GM04504 (cell line): ENCODE results near the gene BLNK.

Experiments
- DNase-seq: peaks from one replicate; pipeline ENCODE4 v3.0.0-alpha.2; 2012; ENCODE audit warnings: low read depth

BLNK gene

DNA sequence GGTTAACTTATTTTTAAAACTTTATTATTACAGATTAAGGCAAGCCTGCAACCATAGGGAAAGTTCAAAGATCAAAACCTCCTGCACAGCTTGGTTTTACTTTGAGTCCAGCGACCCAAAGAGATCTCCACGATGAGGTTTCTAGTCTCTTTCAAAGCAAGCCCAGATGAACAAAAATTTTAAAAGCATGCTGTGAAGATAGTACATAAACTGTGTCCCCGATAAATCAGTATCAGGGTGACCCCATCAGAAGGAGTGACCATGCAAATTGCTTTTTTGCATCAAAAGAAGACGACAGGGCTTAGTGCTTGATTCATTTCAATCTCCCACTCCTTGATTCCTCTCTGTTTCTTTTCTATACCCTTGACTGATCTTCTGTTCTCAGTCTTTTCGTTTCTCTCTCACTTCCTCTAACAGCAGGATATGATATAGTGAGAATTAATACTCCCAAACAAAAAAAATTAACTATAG lies 16.8 kb upstream of the BLNK start:
- DNase-seq, result no peak

DNA sequence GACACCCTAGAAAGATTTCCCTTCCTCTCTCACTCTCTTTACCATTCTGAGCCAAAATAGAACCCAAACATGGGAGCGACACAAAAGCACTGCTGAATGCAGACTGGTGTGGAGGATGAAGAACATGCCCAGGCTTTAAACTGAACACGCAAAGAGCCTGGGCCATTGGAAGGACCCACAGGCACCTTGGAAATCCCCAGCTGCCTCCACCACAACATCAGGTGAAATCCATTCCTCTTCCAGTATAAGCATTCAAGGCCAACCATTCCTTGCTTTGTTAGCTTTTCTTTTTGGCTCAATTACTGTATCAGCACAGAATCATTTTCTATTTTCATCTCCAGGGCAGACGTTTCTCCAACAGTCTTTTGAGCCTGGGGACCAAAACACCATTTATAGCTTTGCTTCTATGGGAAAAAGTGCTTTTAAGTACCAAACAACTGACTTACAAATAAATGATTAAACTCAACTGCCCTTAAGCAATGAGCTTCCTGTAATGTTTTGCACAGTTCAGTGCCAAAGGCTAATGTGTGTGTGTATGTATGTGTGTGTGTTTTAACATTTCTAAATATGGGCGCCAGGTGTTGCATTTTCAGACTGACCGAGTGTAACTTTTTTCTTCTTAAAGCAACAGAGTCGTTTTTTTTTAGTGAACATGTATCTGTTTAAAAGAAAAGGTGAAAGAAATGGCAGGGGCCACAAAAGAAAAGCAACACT lies 16.2 kb upstream of the BLNK start:
- DNase-seq, result no peak

DNA sequence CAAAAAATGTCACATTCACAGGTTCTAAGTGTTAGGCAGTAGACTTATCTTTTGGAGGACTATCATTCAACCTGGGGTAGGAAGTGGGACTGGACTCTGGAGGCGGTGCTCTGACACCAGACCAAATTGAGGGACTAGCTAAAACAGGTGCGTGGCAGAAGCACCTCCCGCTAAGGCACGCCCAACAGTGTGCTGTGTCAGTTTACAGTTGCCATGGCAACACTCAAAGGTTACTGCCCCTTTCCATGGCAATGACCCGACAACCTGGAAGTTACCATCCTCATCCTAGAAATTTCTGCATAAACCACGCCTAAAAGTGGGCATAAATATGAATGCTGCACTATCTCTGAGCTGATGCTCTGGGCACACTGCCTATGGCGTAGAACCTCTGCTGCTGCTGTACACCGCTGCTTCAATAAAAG lies 14.0 kb upstream of the BLNK start:
- no peak for DNase-seq

DNA sequence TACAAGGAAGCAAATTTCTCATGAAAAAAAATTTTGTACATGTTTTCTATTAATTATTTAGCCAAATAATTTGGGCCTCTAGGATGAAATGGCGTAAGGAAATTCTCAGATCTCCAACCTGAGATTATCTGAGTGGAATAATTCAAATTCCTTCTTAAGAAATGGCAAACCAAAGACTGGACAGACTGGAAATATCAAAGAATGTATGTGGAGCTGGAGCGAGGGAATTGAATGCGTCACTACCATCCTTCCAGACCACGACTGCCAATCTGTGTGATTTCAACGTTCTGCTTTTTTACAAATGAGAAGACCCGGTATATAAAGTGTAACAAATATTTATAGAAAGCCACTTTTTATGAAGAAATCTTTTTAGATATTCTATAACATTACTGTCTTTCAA lies 12.4 kb upstream of the BLNK start:
- DNase-seq, result no peak

DNA sequence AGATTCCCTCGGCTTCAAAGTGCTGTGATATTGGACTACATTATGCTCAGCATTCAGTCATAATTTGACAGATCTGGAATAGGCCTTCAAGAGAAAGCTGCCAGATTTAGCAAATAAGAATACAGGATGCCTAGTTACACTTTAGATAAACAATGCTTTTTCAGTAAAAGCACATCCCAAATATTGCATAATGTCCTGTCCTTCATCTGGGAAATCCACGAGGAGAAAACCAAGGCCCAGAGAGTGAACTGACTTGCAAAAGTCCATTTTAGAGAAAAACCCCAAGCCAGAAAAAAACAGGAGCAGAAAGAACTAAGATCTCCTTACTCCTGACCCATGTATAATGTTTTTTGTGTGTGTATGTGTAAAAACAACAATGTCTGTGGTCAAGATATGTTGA lies 12.0 kb upstream of the BLNK start:
- no peak for DNase-seq

DNA sequence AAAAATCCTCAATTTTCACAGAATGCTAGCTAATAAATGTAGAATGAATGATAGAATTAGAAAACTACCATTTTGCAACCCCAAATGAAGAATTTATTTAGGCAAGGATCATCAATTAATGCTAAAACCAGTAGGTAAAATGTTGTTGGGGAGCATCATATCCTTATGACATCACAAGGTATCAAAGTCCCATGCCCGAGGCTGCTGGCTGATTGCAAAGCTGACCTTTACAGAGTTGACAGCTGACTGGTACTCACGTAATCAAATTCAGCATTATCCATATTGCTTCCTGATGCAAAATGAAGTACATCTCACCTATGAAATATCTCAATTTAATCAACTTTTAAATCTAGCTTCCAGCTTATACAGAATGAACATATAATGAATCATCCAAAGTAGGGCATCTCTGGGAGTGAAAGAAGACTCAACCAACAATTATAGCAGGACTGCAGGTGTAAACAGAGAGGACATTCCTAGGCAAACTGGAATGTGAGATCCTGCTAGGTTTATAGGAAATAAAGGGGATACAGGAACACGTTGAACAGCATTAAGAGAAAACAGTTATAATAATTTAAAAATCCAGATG lies 10.2 kb upstream of the BLNK start:
- DNase-seq, result no peak

DNA sequence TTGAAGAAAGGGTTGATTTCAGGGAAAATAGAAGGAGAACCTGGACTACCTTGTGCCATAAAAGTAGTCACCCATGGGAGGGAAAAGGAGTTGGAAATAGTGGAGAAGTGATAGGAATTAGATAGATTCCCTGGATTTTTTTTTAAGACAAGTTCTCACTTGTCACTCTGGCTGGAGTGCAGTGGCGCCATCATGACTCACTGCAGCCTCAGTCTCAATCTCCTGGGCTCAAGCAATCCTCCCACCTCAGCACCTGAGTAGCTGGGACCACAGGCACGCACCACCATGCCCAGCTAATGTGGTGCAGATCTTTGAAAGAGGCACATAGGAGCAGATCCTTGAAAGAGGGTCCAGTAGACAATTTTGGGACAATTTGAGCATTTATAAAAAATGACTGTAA lies 9.5 kb upstream of the BLNK start:
- DNase-seq, result no peak

DNA sequence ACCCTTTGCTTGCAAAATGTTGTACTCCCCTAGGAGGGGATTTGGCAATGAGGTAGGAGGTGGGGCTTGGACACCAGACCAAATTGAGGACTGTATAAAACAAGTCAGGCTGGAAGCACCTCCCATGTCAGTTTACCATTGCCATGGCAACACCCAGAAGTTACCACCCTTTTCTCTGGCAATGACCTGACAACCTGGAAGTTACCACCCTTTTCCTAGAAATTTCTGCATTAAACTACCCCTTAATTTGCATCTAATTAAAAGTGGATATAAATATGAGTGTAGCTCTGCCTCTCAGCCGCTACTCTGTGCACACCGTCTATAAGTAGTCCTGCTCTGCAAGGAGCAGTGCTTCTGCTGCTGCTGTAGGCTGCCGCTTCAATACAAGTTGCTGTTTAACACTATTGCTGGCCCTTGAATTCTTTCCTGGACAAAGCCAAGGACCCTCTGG lies 7.8 kb upstream of the BLNK start:
- no peak for DNase-seq

DNA sequence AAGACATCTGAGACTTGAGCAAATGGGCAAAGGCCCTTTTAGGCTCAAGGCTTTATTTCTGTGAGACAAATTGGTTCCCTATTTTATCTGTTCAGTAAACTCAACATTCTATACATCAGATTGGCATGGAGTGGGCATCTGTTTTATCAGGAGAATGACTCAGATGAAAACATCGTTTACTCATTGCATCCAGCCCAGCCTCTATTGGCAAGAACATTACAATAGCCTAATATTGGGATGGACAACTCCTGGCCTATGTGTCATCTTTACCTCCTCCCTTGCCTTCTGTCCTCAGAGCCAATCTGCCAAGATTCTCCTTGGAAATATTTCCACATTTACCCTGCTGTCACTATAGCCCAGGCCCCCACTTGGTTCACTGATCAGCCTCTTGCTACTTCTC lies 5.5 kb upstream of the BLNK start:
- DNase-seq, result no peak

DNA sequence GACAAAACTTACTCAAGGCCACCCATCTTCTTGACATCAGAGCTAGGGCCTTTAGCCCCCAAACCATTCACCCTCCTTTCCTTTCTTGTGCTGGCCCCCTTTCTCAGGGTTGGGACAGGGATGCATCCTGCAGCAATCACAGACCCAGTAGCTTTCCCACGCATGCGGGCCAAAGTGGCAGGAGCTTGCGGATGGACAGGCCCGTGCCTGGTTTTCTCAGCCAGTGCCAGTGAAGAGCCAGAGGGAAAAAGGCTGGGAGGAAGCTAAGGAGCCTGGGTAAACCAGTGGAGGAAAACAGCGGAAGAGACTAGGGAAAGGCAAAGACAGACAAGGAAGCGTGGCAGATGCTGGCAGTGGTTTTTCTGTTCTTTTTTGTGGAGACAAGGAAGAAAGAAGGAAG lies 5.1 kb upstream of the BLNK start:
- DNase-seq, result no peak

DNA sequence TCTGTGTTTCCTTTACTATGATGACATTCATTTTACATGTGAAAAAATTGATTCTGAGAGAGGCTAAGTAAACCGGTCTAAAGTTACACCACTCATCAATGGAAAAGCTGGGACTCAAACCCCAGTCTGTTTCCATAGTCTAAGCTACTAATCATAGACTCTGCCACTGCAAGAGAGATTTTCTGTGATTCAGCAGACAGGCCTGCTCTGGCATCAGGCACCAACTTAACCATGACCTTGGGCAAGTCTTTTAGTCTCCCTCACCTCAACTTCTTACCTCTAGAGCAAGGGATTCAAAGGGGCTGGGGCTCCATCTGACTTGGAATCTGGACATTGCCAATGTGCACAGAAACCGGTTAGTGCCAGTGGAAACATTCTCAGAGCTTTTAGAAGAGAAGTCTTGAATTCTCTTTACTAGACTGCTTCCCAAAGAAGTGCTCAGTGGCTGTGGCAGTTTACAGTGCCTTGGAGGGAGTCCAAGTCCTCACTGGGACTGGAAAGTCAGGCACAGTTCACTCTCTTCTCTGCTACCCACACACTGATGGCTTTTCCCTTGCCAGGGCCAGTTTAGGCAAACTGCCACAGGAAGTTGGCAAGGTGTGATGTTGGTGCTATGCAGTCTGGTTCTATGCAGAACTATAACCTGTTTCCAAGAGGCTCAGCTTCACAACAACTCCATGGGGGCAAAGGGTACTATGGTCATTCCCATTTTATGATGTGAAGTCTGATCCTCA lies 4.5 kb upstream of the BLNK start:
- no peak for DNase-seq

DNA sequence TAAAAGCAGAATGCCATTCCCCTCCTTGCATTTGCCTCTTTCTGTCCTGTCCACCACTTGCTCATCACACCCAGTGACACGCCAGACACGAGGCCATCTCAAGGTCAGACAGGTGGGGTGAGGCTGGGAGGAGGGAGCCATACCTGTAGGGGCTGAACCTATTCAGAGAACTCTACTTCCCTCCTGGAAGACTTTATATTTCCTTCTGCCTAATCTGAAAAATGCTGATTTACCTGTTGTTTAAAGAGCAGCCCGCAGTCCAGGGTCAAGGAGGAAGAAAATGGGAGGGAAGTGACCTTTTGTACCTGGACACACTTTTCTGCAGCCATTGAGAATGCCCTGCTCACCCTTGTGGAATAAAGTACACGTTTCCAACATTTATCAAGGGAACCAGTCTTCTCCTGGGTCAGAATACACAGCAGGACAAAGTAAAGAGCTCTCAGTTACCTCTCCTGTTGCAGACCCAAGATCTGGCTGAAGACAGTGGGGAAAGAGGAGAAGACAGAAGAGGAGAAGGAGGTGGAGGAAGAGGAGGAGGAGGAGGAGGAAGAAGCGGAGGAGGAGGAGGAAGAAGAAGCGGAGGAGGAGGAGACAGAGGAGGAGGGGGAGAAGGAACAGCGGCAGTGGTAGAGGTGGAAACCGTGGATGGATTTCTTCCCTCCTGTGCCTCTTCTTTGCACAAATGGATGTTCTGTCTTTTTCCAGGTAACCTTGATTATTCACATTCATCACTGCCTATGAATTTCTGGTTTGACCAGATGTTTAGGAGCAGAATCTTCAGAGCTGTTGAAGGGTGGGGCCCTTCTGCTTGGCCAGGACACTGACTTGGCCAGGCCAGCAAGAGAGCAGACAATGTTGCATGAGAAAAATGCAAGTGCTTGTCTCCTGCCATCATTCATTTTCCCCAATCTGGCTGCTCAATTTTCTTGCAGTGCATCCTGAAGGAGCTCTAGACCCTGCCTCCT lies 1.2 kb upstream of the BLNK start:
- DNase-seq, result no peak

DNA sequence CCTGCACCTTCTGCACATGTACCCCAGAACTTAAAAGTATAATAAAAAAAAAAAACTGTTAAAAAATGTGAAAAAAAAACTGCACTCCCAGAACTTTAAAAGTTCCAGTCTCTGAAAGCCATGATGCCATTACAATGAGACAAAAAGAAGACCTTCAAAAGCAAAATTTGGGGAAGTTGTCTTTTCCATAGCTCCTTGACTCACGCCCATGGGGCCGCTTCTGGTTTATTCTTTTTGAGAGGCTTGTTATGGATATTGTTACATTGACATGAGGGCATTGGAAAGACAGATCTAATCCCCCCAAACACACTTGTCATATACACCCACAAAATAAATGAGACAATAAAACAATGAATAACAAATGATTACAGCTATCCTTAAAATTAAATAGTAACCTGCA lies 798 bp downstream of the BLNK start:
- no peak for DNase-seq

DNA sequence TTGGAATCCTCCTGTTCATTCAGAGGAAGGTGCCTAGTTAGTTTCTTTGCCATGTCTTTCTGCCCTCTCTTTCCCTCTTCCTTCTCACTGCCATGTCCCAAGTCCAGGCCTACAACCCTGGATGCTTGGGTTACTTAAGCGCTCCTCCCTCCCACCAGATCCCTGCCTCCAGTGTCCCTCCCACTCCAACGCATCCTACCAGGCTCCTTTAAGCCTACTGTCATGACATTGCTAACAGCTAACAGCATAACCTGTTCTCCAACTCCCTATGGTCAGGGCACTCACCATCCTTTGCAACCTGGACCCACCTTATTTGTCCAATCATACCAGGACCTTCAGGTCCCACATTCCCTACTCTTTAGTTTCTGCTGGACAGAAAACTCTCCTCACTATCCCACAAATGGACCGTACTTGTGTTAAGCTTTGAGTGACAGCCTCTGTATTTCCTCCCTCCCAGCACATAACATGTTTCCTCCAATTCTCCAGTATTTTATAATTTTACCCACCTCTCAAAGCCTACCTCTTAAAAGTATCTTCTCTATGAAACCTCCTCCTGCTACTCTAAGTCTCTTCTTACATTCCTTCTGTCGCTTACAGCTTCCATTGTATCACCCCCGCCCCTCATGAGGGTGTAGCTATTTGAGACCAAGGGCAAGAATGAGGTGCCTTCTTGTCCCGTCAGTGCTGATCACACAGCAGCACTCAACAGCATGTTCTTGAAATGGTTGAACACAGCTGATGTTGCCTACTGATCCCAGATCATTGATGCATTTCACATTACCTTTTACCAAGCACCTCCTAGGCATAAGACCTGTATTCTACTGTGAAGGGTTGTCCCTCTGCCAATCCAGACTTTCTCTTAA lies 1.7 kb downstream of the BLNK start:
- no peak for DNase-seq

DNA sequence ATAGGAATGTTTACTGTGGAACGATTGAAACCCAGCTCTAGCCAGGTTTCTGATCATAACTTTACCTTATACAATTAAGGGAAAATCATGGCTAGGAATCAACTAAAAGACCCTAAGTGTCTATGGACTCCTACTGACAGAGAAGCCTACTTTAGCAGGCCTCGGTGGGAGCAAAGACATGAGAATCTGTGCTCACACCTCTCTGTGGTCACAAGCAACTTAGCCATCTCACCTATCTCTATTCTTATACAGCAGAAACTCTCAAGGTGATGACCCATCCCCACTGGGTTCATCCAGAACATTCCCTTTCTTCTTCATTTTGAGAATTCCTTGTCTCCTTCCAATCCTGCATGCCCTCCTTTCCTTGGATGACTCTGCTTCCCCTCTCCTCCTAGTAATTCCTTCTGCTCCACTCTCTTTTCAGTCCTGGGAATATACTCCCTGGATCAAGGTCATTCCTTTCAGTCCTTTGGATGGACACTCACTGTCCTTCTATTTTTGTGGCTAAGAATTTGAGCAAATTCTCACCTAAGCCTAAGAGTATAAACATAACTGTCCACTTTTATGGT lies 2.9 kb downstream of the BLNK start:
- DNase-seq, result no peak

DNA sequence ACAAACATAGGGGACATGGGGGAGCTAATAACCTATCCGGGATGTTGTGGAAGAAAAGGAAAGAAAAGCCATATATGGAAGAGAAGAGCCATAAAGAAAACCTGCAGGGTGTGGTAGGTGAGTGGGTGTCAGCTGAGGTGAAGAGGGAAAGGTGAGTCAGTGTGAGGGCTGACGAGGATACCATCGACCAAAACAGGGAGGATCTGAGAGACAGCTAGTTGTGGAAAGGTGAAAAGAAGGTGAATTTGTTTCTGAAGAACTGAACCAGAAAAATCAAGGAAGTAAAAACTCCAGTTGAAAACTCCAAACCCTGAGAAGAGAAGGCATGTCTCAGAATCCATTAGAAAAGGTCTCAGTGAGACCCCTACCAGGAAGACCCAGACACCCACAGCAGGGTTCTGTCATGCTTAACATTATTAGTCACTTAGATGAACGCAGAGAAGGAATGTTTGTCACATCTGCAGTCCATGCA lies 4.1 kb downstream of the BLNK start:
- no peak for DNase-seq

DNA sequence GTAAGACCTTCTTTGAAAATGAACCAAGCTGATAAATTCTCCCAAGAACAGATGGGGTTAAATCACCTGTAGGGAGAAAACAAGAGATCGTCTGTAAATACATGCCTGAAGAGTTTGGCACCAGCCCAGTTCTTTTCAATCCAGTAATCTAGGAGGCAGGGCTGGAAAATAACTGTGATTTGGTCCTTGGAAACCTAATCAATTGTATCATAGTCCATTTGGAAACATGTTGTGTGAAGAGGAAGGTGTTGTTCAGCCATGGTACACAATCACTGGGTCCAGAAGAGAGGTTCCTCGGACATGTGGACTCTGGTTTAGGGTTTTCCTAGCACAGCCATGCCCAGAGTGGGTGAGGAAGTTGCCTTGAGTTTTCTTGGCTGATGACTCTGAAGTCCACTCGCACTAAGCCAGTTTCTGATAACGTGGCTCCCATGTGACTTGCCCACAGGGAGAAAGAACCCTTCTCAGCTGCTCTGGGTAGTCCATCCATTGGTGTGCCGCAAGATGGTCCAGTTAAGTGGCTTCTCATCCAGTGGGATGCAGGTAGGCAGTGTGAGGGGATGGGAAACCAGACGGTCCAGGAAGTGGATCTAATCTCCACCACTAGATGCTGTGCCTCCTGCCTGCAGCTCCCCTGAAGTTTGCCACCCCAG lies 5.1 kb downstream of the BLNK start:
- no peak for DNase-seq

DNA sequence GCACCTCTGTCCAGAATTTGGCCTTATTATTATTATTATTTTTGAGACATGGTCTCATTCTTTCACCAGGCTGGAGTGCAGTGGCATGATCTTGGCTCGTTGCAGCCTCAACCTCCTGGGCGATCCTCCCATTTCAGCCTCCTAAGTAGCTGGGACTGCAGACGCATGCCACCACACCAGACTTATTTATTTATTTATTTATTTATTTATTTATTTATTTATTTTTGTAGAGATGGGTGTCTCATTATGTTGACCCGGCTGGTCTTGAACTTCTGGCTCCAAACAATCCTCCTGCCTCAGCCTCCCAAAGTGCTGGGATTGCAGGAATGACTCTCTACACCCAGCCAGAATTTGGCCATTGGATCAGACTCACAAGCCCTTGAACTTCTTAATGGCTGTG lies 6.4 kb downstream of the BLNK start:
- DNase-seq, result no peak

DNA sequence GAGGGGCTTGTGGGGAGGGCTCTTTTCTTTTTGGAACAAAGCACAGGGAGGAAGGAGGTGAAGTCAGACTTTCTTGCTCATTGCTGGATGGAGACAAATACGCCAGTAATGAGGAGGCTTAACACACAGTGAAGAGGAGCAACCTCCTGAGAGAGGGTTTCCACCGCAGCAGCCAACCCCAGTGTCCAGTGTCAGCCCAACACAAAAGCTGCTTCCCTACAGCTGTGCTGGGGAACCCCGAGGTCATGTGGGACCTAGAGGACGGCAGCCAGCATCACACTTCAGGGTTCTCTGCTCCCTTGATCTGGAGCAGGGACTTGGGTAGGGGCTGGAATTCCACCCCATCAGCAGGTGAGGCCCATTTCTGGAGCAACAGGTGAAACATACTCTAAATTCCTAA lies 7.7 kb downstream of the BLNK start:
- DNase-seq, result no peak

DNA sequence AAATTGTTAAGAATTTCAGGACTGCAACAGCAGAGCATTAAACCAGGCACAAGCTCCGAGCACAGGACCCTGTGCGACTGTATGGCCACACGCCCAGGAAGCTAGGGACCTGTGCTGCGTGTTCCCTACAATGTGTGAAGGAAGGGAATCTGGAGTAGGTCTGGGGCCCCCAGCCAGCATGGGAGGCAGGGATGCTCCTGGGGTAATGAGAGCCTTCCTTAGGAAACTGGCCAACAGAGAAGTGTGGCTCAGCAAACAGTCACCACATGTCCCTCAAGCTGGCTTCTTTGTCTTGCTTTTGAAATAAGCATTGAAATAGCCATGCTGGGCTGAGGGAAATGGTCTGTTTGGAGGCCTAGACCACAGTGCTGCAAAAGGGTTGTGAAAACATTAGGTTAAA lies 8.2 kb downstream of the BLNK start:
- no peak for DNase-seq
